Measurements from ENCODE around the gene FBLN1.

DNA sequence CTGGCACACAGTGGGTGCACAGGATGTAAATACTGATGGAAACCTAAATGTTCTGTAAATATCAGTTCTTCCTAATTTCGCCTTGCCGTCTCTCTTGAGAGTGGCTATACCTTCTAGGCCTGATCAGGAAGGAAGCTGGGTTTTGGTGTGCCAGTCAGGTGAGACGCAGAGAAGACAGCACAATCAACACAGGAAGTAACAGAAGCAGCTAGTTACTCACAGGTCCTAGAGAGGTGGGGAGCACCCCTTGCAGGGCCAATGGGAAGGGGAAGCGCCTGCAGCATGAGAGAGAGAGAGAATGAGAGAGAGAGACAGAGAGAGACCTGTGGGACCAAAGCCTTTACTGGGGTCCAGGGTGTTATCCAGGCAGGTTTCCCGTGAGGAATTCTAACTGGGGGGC is 80.8 kb downstream of the FBLN1 start:
- TF ChIP-seq, protein P1, sequence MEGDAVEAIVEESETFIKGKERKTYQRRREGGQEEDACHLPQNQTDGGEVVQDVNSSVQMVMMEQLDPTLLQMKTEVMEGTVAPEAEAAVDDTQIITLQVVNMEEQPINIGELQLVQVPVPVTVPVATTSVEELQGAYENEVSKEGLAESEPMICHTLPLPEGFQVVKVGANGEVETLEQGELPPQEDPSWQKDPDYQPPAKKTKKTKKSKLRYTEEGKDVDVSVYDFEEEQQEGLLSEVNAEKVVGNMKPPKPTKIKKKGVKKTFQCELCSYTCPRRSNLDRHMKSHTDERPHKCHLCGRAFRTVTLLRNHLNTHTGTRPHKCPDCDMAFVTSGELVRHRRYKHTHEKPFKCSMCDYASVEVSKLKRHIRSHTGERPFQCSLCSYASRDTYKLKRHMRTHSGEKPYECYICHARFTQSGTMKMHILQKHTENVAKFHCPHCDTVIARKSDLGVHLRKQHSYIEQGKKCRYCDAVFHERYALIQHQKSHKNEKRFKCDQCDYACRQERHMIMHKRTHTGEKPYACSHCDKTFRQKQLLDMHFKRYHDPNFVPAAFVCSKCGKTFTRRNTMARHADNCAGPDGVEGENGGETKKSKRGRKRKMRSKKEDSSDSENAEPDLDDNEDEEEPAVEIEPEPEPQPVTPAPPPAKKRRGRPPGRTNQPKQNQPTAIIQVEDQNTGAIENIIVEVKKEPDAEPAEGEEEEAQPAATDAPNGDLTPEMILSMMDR (IDR thresholded peaks at IDR 0.05), result no peak
- no peak for TF ChIP-seq ZFX (IDR thresholded peaks at IDR 0.05; ENCODE audit: borderline replicate concordance)
